Cerebellar cortex (tissue), 1 donor: ENCODE data around the gene NRXN3.
A peak's percentile ranks its signal among the peaks of the same experiment; 100 is the strongest.

Experiments
- DNase-seq: peaks from one replicate; pipeline ENCODE4 v3.0.0-alpha.2; 2015; ENCODE audit warnings: low spot score

NRXN3 gene

GRCh38 chr14:78721756-78722480, 551.7 kb downstream of the NRXN3 start:
- DNase-seq: no peak

DNA sequence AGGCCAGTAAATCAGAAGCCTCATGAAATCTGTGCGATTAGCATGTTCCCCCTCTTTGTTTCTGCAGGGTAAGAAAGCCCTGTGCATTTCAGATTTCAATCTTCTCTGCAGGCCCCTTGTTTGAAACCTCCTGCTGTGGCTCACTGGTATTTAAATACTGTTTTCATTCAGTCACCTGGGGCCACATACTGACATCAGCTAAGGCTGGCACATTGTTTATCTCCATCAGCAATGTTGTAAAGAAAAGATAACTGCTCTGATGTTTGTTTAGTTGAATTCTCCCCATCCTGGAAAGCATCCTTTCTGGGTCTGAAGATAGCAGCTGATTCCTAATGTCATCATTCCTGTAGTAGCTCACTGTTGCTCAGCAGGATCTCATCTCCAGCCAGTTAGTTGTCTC, 554.9 kb downstream of the NRXN3 start:
- DNase-seq: no peak

DNA sequence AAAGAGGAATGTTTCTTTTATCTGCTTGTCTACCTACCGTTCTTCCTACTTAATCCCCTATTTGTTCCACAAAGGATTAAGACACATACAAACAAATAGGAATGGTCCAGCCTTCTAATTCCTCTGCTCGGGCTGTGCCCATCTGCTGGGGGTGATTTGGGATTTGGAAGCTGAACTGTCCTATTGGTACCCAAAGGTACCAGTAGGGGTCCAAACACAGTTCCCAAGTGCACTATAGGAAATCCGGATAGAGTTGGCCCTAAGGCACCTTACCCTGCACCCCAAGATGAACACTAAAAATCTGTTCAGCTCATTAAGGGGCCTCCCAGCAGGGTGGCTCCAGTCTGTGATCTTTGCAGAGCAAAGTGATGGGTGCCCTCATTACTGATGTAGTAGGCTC, 566.9 kb downstream of the NRXN3 start:
- no peak for DNase-seq

- DNase-seq: no peak
These were observed 567.4 kb downstream of the NRXN3 start for GRCh38 chr14:78737601-78738000.

- no peak for DNase-seq
These were observed 576.0 kb downstream of the NRXN3 start for GRCh38 chr14:78746086-78746595.

DNA sequence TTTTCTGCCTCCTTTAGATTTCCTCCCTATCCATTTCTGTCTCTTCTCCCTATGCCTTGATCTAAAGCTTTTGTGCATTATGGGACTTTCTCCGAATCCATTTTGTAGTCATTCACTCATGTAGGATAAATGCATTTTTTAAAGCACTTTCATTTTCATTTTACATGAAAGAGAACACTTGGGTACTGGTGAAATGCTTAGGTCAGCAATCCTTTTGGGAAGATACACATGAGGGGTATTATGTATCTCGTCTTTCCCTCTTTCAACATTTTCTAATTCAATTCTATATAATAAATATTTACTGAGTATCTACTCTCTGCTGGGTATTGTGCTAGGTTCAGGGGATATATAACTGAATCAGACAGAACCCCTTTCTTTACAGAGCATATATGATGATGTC, 577.6 kb downstream of the NRXN3 start:
- no peak for DNase-seq

DNA sequence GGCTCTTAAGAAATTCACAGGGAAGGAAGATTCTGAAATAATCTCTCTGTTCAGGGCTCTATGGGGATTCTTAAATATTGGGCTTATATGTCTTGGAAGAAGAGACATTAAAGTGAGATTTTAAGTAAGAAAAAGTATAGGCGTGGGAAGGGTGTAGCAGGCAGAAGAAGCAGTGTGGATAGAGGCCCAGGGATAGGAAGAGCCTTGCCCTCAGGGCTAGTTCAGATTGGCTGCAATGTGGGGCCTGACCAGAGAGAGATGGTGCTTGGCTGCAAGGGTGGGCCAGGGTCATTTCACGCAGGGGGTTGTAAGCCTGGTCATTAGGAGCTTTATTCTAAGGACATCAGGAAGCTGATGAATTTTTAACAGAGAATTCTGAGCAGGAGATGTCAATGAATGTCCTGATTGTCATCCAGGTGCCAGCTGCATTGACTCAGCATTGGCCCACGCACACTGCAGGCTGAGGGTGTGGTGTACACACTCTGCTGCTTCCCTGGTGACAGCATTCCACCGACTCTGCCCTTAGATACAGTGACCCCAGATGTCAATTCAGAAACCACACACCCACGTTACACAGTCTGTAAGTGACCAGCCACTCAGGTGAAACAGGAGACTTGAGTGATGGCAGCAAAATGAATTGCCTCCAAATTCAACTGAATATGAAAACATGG, 582.5 kb downstream of the NRXN3 start:
- DNase-seq: no peak

DNA sequence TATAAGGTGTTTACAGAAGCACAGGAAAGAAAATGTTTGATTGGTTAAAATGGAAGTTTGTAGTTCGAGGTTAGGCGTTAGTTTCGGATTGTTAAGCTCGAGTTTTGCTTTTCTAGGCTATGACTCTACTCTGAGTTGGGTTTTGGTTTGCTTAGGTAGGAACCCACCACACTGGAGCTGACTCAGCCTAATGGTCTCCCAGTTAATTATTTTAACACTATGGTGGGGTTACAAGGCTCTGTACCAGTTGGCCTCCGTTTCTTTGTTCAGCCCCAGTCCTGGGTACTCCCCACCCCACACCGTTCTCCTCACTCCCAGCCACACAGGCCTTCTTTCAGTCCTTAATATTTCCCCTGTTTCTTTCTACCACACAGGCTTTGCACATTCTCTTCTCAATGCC, 583.9 kb downstream of the NRXN3 start:
- no peak for DNase-seq

DNA sequence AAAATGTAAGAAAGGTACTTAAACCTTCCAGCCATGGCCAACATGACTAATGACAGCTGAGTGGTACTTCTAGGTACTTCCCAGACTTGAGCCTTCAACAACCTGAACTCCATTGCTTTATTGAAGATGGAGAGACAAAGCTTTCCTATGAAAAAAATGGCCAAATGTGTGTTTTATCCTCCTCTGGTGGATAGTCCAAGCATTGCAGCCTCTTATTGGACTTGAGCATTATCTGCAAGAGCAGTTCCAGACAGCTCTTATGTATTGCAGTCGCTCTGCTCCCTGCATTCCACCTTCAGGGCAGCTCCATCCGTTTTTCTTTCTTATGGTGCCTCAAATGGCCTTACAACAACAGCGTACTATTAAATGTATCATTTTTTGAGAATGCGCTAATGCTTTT, 588.2 kb downstream of the NRXN3 start:
- peak; percentile 20 for DNase-seq

DNA sequence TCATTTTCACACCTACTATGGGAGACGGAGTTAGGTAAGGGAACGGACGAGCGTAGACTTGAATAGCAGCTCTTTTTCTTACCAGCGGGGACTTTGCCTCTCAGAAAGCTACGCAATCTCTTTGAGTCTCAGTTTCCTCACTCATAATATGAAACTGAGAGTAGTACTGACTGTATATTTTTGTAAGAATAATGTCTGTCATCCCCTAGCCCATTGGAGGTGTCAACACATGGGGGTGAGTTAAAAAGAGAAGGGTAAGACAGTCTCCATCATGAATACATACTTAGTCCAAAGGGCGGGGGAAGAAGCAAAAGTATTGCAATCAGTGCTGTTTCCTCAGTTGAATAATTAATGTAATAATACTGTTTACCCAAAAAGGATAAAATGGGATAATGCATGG, 592.2 kb downstream of the NRXN3 start:
- no peak for DNase-seq

- no peak for DNase-seq
These were observed 593.6 kb downstream of the NRXN3 start for GRCh38 chr14:78763746-78764145.

GRCh38 chr14:78764240-78764639, 594.1 kb downstream of the NRXN3 start:
- no peak for DNase-seq

GRCh38 chr14:78764645-78765044, 594.5 kb downstream of the NRXN3 start:
- DNase-seq: no peak

- DNase-seq: no peak
These were observed 597.3 kb downstream of the NRXN3 start for GRCh38 chr14:78767436-78767835.

DNA sequence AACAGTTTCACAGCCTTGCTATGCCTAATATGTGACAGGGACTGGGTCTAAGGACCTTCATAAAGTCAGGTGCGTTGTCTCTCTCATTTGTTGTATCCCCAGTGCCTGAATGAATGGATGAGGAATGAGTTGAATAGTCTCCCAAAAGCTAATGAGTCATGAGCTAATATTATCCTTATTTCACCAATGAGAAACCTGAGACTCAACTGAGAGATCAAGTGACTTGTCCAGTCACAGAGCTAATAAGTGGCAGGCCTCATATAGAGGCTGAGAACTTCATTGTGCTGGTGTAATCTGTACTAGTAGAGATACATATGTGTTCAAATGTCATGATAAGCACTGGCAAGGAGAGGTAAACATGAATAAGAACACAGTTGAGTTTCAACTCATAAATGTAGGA, 612.4 kb downstream of the NRXN3 start:
- DNase-seq: no peak

- DNase-seq: no peak
These were observed 615.1 kb downstream of the NRXN3 start for GRCh38 chr14:78785265-78785664.

DNA sequence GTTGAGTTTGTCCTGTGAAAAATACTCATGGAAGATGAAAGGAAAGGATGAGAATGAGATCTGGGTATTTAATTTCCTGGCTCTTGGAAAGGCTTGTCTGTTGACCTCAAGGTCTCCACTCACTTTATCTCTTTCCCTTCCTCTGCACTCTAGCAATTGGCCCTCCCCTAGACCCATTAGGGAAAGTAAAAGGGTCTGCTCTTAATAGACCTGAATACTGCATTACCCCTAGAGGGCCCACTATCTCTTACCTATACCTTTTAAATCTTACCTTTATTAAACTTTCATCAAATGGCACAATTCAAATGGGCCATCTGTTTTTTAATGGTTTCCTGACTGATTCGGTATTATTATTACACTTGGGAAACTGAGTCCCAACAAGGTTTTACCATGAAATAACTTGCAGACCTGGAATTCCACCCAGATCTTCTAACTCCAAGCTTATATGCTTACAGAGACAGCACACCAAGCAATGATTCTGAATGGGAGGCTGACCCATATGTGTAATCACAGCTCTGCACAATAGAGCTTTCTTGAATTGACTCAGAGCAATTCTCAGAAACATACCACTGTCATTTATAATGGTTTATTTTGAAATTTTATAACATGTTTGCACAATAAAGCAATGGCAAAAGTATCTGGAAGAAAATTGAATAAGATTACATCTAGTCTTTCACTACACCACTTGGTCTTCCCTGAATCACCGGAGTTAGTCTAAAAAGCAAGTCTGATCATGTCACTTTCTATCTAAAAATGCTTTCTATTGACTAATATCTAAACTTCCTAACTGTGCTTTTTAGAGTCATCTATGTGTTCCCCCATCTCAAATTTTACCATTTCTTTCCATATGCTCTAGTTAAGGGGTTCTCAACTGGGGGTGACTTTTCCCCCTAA, 618.5 kb downstream of the NRXN3 start:
- no peak for DNase-seq

DNA sequence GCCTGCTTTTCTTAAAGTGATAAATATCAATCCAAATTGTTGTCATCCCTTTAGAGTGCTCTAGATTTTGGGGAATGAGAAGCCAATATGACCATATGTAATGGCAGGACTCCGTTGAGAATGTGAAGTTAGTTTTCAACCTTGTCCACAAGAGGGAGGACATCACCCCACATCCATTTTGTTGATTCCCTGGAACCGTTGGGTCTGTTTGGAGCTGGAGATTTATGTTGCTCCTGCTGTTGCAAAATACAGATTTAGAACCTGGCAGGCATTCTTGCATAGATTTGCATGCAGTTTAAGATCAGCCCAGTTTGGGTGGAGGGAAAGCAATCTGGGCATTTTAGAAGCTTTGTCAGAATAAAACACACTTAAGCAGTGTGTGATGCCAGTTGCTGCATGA, 620.1 kb downstream of the NRXN3 start:
- DNase-seq: peak; percentile 10

DNA sequence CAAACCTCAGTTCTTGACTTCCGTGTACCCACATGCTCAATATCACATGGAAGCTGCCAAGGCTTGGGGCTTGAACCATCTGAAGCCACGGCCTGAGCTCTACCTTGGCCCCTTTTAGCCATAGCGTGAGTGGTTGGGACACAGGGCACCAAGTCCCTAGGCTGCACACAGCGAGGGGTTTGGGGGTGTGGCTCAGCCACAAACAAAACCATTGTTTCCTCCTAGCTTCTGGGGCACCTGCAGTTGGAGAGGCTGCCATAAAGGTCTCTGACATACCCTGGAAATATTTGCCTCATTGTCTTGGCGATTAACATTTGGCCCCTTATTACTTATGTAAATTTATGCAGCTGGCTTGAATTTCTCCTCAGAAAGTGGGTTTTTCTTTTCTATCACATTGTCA, 628.6 kb downstream of the NRXN3 start:
- no peak for DNase-seq

- no peak for DNase-seq
These were observed 635.4 kb downstream of the NRXN3 start for GRCh38 chr14:78805570-78805969.

- no peak for DNase-seq
These were observed 652.9 kb downstream of the NRXN3 start for GRCh38 chr14:78823035-78823434.

DNA sequence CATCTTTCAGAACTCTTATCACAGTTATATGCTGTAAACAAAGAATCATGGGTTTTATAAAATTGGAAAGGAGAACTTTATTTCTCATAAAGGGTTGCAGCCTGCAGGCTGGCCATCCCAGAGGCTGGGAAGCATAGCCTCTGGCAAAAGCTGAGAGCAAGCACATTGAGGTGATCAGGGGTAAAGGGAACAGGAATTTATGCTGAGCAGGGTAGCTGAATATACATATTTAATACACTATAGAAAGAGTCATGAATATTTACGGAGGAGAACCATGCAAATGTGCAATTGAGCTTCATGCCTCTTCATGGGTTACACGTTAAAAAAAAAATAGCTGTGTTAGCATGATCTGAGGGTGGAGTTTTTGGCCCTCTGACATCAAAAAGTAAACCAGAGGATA, 653.3 kb downstream of the NRXN3 start:
- DNase-seq: no peak

- DNase-seq: no peak
These were observed 659.1 kb downstream of the NRXN3 start for GRCh38 chr14:78829274-78829673.
